HCT116 (cell line): ENCODE data around the gene ALG1. TPM values are rescaled to one million over a fixed set of nuclear protein-coding genes. Genes with fewer than 3 reads are reported as not detected.

ENCODE experiments used
- ATAC-seq: fragments of 200-7000 bp; cut with Tn5 transposase; 2 replicates; pipeline ENCODE4 v1.9.1; 2020; ENCODE audit warnings: mild to moderate bottlenecking, moderate library complexity
- BruUV-seq: library from RNA; stranded (reverse); fragments of 400-500 nt; replicated peaks from 2 replicates; lab custom pipeline; 2021; lab: Mats Ljungman, UMichigan
- CTCF ChIA-PET: fragments of 300-600 bp; sonication (Branson Sonifier 250); formaldehyde crosslinking; loops from one replicate; lab custom pipeline; 2021; ENCODE audit warnings: antibody characterized with exemption; lab: Charles Lee
- POLR2A ChIA-PET: fragments of 300-600, 350-600 bp; sonication (Branson Sonifier 250); formaldehyde crosslinking; loops from one replicate; lab custom pipeline; 2021; ENCODE audit warnings: antibody characterized with exemption; lab: Charles Lee
- RAD21 ChIA-PET, 2 experiments: fragments of 300-600 bp; sonication (Branson Sonifier 250); formaldehyde crosslinking; loops; one replicate each; lab custom pipeline; 2023; ENCODE audit warnings: low total read pairs in 2 of 2; ENCODE audit not compliant: uncharacterized antibody in 2 of 2, unreplicated experiment in 2 of 2, low non-redundant PET in 1 of 2; lab: Charles Lee
- DNase-seq: peaks from one replicate; pipeline ENCODE4 v3.0.0-alpha.2; 2010; ENCODE audit warnings: low read depth, low spot score
- H2AFZ ChIP-seq: fragments of 200-600 bp; shearing (Covaris generic), sonication (generic); 2 replicates; pipeline ENCODE4 v1.6.1; 2017; ENCODE audit warnings: low read depth, mixed run types, mixed read lengths, antibody characterized with exemption, low read length; ENCODE audit not compliant: poor library complexity, severe bottlenecking
- H3K27ac ChIP-seq: 2 replicates; pipeline ENCODE4 v1.5.1; 2012; ENCODE audit warnings: low read depth, low read length
- H3K27me3 ChIP-seq: fragments of 200-600 bp; sonication (generic); 2 replicates; pipeline ENCODE4 v1.6.1; 2016; ENCODE audit warnings: mixed run types, low read length, mixed read lengths; ENCODE audit not compliant: insufficient read depth
- H3K36me3 ChIP-seq, 2 experiments: fragments of 200-500 bp in 1 of 2; fragments of 200-600 bp in 1 of 2; sonication (Bioruptor generic) in 1 of 2; sonication (generic) in 1 of 2; 2 replicates each; pipeline versions ENCODE4 v1.5.1 to v1.6.1; 2014 to 2016; ENCODE audit warnings: low read length in 2 of 2, inconsistent platforms in 1 of 2, mixed read lengths in 1 of 2, mixed run types in 1 of 2; ENCODE audit not compliant: insufficient read depth in 2 of 2, control insufficient read depth in 1 of 2
- H3K4me1 ChIP-seq, 2 experiments: fragments of 200-600 bp in 1 of 2; sonication (generic) in 1 of 2; 2 replicates each; pipeline versions ENCODE4 v1.5.1 to v1.6.1; 2012 to 2017; ENCODE audit warnings: low read length in 2 of 2, inconsistent platforms in 1 of 2, mild to moderate bottlenecking in 1 of 2, mixed read lengths in 1 of 2, mixed run types in 1 of 2, moderate library complexity in 1 of 2; ENCODE audit not compliant: insufficient read depth in 2 of 2, control insufficient read depth in 1 of 2
- H3K4me2 ChIP-seq: fragments of 200-600 bp; sonication (generic); 2 replicates; pipeline ENCODE4 v1.6.1; 2017; ENCODE audit warnings: mixed run types, low read length, mixed read lengths
- H3K4me3 ChIP-seq, 2 experiments: fragments of 200-600 bp in 1 of 2; sonication (generic) in 1 of 2; replicated peaks in 1 of 2; 2 replicates each; pipeline ENCODE4 v1.5.1; 2011 to 2016; ENCODE audit warnings: low read length in 2 of 2, control low read depth in 1 of 2, low read depth in 1 of 2, mild to moderate bottlenecking in 1 of 2, mixed read lengths in 1 of 2, mixed run types in 1 of 2
- H3K79me2 ChIP-seq: fragments of 200-600 bp; sonication (generic); 2 replicates; pipeline ENCODE4 v1.6.1; 2017; ENCODE audit warnings: mild to moderate bottlenecking, mixed run types, low read length, moderate library complexity, mixed read lengths; ENCODE audit not compliant: insufficient read depth
- H3K9ac ChIP-seq: fragments of 200-600 bp; sonication (generic); 2 replicates; pipeline ENCODE4 v1.6.1; 2016; ENCODE audit warnings: low read length, mixed read lengths
- H3K9me2 ChIP-seq: fragments of 200-600 bp; sonication (generic), shearing (Covaris generic); 2 replicates; pipeline ENCODE4 v1.6.1; 2017; ENCODE audit warnings: mixed run types, mild to moderate bottlenecking, moderate library complexity; ENCODE audit not compliant: insufficient read depth
- H3K9me3 ChIP-seq, 2 experiments: fragments of 200-500 bp in 1 of 2; fragments of 200-600 bp in 1 of 2; sonication (Bioruptor generic) in 1 of 2; sonication (generic) in 1 of 2; 2 replicates each; pipeline ENCODE4 v1.6.1; 2014 to 2017; ENCODE audit warnings: low read length in 2 of 2, mixed read lengths in 2 of 2, inconsistent platforms in 1 of 2, low read depth in 1 of 2, mild to moderate bottlenecking in 1 of 2, mixed run types in 1 of 2, moderate library complexity in 1 of 2; ENCODE audit not compliant: control insufficient read depth in 1 of 2, insufficient read depth in 1 of 2
- H4K20me1 ChIP-seq: fragments of 200-600 bp; sonication (generic), shearing (Covaris generic); 2 replicates; pipeline ENCODE4 v1.6.1; 2017; ENCODE audit warnings: mixed run types, mild to moderate bottlenecking, moderate library complexity; ENCODE audit not compliant: insufficient read depth
- CEBPB ChIP-seq: IDR thresholded peaks from 2 replicates; pipeline ENCODE4 v1.6.1; 2012; ENCODE audit warnings: low read depth
- JUND ChIP-seq: IDR thresholded peaks from 2 replicates; pipeline ENCODE4 v1.6.1; 2012
- MAX ChIP-seq: IDR thresholded peaks from 2 replicates; pipeline ENCODE4 v1.6.1; 2012
- POLR2AphosphoS5 ChIP-seq: IDR thresholded peaks from 2 replicates; pipeline ENCODE4 v1.6.1; 2011; ENCODE audit warnings: mild to moderate bottlenecking, low read depth, low read length, moderate library complexity
- RAD21 ChIP-seq: IDR thresholded peaks from 2 replicates; pipeline ENCODE4 v1.6.1; 2012; ENCODE audit warnings: low read depth, mild to moderate bottlenecking
- SIN3A ChIP-seq: IDR thresholded peaks from 2 replicates; pipeline ENCODE4 v1.6.1; 2012; ENCODE audit warnings: low read depth
- SRF ChIP-seq: IDR thresholded peaks from 2 replicates; pipeline ENCODE4 v1.6.1; 2012; ENCODE audit warnings: low read depth
- YY1 ChIP-seq: IDR thresholded peaks from 2 replicates; pipeline ENCODE4 v1.6.1; 2011; ENCODE audit warnings: low read length, low read depth, moderate library complexity, mild to moderate bottlenecking; ENCODE audit not compliant: insufficient replicate concordance; ENCODE audit errors: extremely low read depth
- ZFX ChIP-seq: fragments of 450-650 bp; IDR thresholded peaks from 2 replicates; pipeline ENCODE4 v1.6.1; 2017
- ZNF274 ChIP-seq: fragments of 200-500 bp; sonication (Bioruptor generic); IDR thresholded peaks from 2 replicates; pipeline ENCODE4 v1.6.1; 2014; ENCODE audit warnings: mild to moderate bottlenecking, low read depth, low read length, inconsistent platforms
- intact Hi-C: fragments of 100-400 bp; cut with micrococcal nuclease; formaldehyde crosslinking; loops from 2 replicates; pipeline ENCODE4 v1.10.0; 2022
- total RNA-seq: library from RNA; stranded (reverse); gene quantifications from one replicate; pipeline ENCODE4 v1.2.1, GENCODE V29; 2021; ENCODE audit not compliant: unreplicated experiment
- TF ChIP-seq, protein P1 (sequence below): IDR thresholded peaks from 2 replicates; pipeline ENCODE4 v1.6.1; 2012
- TF ChIP-seq, protein P2 (sequence below), 3 experiments: fragments of 200-600 bp in 1 of 3; sonication (generic) in 1 of 3; IDR thresholded peaks in 2 of 3; conservative IDR thresholded peaks in 1 of 3; 2 replicates each; pipeline ENCODE4 v1.5.1; 2012 to 2017; ENCODE audit warnings: low read depth in 2 of 3, low read length in 2 of 3, antibody characterized with exemption in 1 of 3, borderline replicate concordance in 1 of 3, control low read depth in 1 of 3, mild to moderate bottlenecking in 1 of 3, mixed read lengths in 1 of 3, mixed run types in 1 of 3, moderate library complexity in 1 of 3; ENCODE audit not compliant: insufficient read depth in 1 of 3
- TF ChIP-seq, protein P3 (sequence below): IDR thresholded peaks from 2 replicates; pipeline ENCODE4 v1.6.1; 2011; ENCODE audit warnings: mild to moderate bottlenecking, low read length, moderate library complexity; ENCODE audit not compliant: insufficient replicate concordance; ENCODE audit errors: extremely low read depth

ALG1 gene
- total RNA-seq, 1 experiment from 2014 or later: 27.1 TPM

DNA sequence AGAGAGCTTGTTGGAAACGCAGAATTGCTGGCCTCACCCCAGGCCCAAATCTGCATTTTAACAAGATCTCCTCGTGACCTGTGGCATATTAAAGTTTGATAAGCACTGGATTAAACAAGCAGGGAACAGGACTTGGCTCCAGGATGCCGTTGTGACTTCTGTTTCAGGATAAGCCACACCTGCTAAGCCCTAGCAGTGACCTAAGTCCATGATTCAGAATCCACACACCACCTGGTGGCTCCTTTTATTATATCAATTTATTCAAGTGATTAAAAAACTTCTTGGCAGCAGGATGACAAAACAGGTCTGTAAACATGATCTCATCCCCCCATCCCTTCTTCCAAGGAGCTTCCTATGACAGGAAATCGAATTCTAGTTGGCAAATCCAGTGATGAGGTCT, 47.0 kb upstream of the ALG1 start:
- intact Hi-C loops: loop anchor here (10.0 kb wide), 1 partner anchor 310 kb away; no protein-coding TSS in a partner anchor
- RAD21 ChIA-PET: no interaction called here

More for the DNA sequence above, 47.0 kb upstream of the ALG1 start:
- ChIA-PET CTCF (no interaction called here), POLR2A (no interaction called here)
- TF ChIP-seq CEBPB (no peak), YY1 (no peak), ZNF274 (no peak), ZFX (no peak), MAX (no peak), RAD21 (peak; percentile 63), SIN3A (no peak), JUND (no peak), SRF (no peak), POLR2AphosphoS5 (no peak)
- TF ChIP-seq, protein P1, sequence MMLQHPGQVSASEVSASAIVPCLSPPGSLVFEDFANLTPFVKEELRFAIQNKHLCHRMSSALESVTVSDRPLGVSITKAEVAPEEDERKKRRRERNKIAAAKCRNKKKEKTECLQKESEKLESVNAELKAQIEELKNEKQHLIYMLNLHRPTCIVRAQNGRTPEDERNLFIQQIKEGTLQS: no peak
- TF ChIP-seq, protein P2, sequence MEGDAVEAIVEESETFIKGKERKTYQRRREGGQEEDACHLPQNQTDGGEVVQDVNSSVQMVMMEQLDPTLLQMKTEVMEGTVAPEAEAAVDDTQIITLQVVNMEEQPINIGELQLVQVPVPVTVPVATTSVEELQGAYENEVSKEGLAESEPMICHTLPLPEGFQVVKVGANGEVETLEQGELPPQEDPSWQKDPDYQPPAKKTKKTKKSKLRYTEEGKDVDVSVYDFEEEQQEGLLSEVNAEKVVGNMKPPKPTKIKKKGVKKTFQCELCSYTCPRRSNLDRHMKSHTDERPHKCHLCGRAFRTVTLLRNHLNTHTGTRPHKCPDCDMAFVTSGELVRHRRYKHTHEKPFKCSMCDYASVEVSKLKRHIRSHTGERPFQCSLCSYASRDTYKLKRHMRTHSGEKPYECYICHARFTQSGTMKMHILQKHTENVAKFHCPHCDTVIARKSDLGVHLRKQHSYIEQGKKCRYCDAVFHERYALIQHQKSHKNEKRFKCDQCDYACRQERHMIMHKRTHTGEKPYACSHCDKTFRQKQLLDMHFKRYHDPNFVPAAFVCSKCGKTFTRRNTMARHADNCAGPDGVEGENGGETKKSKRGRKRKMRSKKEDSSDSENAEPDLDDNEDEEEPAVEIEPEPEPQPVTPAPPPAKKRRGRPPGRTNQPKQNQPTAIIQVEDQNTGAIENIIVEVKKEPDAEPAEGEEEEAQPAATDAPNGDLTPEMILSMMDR (IDR thresholded peaks at IDR 0.05 in 2 of 3, conservative IDR thresholded peaks at IDR 0.05 in 1 of 3; ENCODE audit: borderline replicate concordance in 1 of 3, insufficient read depth in 1 of 3, low read depth in 2 of 3, low read length in 2 of 3): peak in 2 of 3 experiments; percentile 35; a peak in 2 of 6 replicates
- TF ChIP-seq, protein P3, sequence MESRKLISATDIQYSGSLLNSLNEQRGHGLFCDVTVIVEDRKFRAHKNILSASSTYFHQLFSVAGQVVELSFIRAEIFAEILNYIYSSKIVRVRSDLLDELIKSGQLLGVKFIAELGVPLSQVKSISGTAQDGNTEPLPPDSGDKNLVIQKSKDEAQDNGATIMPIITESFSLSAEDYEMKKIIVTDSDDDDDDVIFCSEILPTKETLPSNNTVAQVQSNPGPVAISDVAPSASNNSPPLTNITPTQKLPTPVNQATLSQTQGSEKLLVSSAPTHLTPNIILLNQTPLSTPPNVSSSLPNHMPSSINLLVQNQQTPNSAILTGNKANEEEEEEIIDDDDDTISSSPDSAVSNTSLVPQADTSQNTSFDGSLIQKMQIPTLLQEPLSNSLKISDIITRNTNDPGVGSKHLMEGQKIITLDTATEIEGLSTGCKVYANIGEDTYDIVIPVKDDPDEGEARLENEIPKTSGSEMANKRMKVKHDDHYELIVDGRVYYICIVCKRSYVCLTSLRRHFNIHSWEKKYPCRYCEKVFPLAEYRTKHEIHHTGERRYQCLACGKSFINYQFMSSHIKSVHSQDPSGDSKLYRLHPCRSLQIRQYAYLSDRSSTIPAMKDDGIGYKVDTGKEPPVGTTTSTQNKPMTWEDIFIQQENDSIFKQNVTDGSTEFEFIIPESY: no peak
- no peaks in the 10 kb centered on the region for H3K4me1 ChIP-seq
- H4K20me1 ChIP-seq: no peaks in the 10 kb centered on the region
- no TSS peak for BruUV-seq
- no peaks in the 10 kb centered on the region for H3K9me3 ChIP-seq
- peak; percentile 24 for DNase-seq
- no peaks in the 10 kb centered on the region for H3K79me2 ChIP-seq
- no peaks in the 10 kb centered on the region for H3K27me3 ChIP-seq
- H2AFZ ChIP-seq: no peak overlapping the region
- H3K9ac ChIP-seq: no peak overlapping the region
- ATAC-seq: peak; percentile 79
- H3K4me3 ChIP-seq: no peak overlapping the region
- H3K27ac ChIP-seq: no peak overlapping the region
- H3K9me2 ChIP-seq: no peaks in the 10 kb centered on the region
- no peak overlapping the region for H3K4me2 ChIP-seq
- no peaks in the 10 kb centered on the region; a peak in 1 of 4 replicates for H3K36me3 ChIP-seq
